ENCODE measurements around the gene PRAC1. TPM values are rescaled to one million over a fixed set of nuclear protein-coding genes. Genes with fewer than 3 reads are reported as not detected.

The PRAC1 gene
- total RNA-seq, 1 experiment from 2014 or later, result not detected

- Histone ChIP-seq H2BK15ac (ENCODE audit: low read depth, low read length) (no peak overlapping the region), H3K4me1 (ENCODE audit: insufficient read depth, low read length) (no peaks in the 10 kb centered on the region), H3K14ac (ENCODE audit: insufficient read depth, low read length) (no peak overlapping the region), H3T11ph (ENCODE audit: low read length) (no peak overlapping the region), H3K27ac (ENCODE audit: insufficient read length, low read depth, low read length) (no peak overlapping the region), H4K20me1 (ENCODE audit: control insufficient read depth, insufficient read depth, insufficient read length) (no peaks in the 10 kb centered on the region), H3K27me3 (ENCODE audit: insufficient read depth, low read length) (peaks cover 34% of the 10 kb centered on the region), H4K8ac (replicated peaks; ENCODE audit: insufficient read length, low read depth, low read length) (no peak overlapping the region), H4K91ac (ENCODE audit: insufficient read length, low read depth, low read length) (no peak overlapping the region), H3K23ac (ENCODE audit: insufficient read length, low read depth, low read length) (no peak overlapping the region), H2AFZ (ENCODE audit: low read length) (no peak overlapping the region), H2BK20ac (ENCODE audit: low read depth, low read length, poor library complexity, severe bottlenecking) (no peak overlapping the region), H3K9me3 (ENCODE audit: control insufficient read depth, low read depth, low read length) (no peaks in the 10 kb centered on the region), H3K9ac (ENCODE audit: extremely low read depth, insufficient read length, low read length) (no peak overlapping the region), H2BK120ac (ENCODE audit: low read depth, low read length, poor library complexity, severe bottlenecking) (no peak overlapping the region), H4K5ac (ENCODE audit: insufficient read length, low read depth, low read length) (no peak overlapping the region), H3K56ac (ENCODE audit: insufficient read length, low read depth, low read length) (no peak overlapping the region), H2BK12ac (ENCODE audit: insufficient read length, low read depth, low read length) (no peak overlapping the region), H3K18ac (ENCODE audit: insufficient read length, low read depth, low read length) (no peak overlapping the region), H3K4ac (ENCODE audit: low read depth, low read length) (no peak overlapping the region), H3K79me2 (ENCODE audit: insufficient read depth, low read length) (no peaks in the 10 kb centered on the region), H3K23me2 (ENCODE audit: insufficient read length, low read depth, low read length, poor library complexity, severe bottlenecking) (no peaks in the 10 kb centered on the region), H3K4me2 (ENCODE audit: insufficient read depth, insufficient read length, low read length) (no peak overlapping the region), H3K79me1 (ENCODE audit: insufficient read depth, low read depth, low read length, poor library complexity, severe bottlenecking) (no peaks in the 10 kb centered on the region), H2AK5ac (ENCODE audit: insufficient read length, low read length) (no peak overlapping the region), H2BK5ac (ENCODE audit: insufficient read length, low read length) (no peak overlapping the region)
- Mint-ChIP-seq H3K36me3 (ENCODE audit: insufficient read depth in 1 of 3, low read depth in 3 of 3) (no peaks in the 10 kb centered on the region), H3K4me3 (no peak overlapping the region), H3K9me3 (no peaks in the 10 kb centered on the region), H3K27ac (no peak overlapping the region), H3K4me1 (no peaks in the 10 kb centered on the region), H3K27me3 (ENCODE audit: low read depth) (peaks cover 99% of the 10 kb centered on the region)
- DNase-seq, result no peak
- no peak for TF ChIP-seq CTCF (conservative IDR thresholded peaks at IDR 0.05)
- WGBS (ENCODE audit: extremely low coverage, insufficient read length, low lambda C conversion rate), result no CpG with 5 or more reads among the region's 6 CpGs
Measured at GRCh38 chr17:48761114-48761513, 38.8 kb upstream of the PRAC1 start.

Measured in H9 (cell line).